GM23248 (cell line): ENCODE results near the gene ZNF638. TPM values are rescaled to one million over a fixed set of nuclear protein-coding genes. Genes with fewer than 3 reads are reported as not detected.
"Not testable (repeated sequence)": the region's sequence is repeated elsewhere in the genome, so short reads cannot be mapped to it uniquely, and the experiment has no call there.

Experiments
- DNase-seq: peaks from one replicate; pipeline ENCODE4 v3.0.0-alpha.2; 2015
- H2AFZ ChIP-seq: fragments of 200-600 bp; sonication (generic); 2 replicates; pipeline ENCODE4 v1.6.1; 2016; ENCODE audit warnings: antibody characterized with exemption
- H3F3A ChIP-seq: fragments of 200-600 bp; sonication (generic); 2 replicates; pipeline ENCODE4 v1.6.1; 2016; ENCODE audit warnings: mild to moderate bottlenecking, antibody characterized with exemption, mixed run types; ENCODE audit not compliant: insufficient read depth
- H3K27ac ChIP-seq: fragments of 200-600 bp; sonication (generic); 2 replicates; pipeline ENCODE4 v1.5.1; 2016; ENCODE audit warnings: mild to moderate bottlenecking
- H3K27me3 ChIP-seq: fragments of 200-600 bp; sonication (generic); replicated peaks from 2 replicates; pipeline ENCODE4 v1.6.1; 2016; ENCODE audit warnings: mild to moderate bottlenecking; ENCODE audit not compliant: insufficient read depth
- H3K36me3 ChIP-seq: fragments of 200-600 bp; sonication (generic); 2 replicates; pipeline ENCODE4 v1.6.1; 2016; ENCODE audit warnings: low read depth, mild to moderate bottlenecking
- H3K4me1 ChIP-seq: fragments of 200-600 bp; sonication (generic); 2 replicates; pipeline ENCODE4 v1.6.1; 2016; ENCODE audit warnings: mild to moderate bottlenecking; ENCODE audit not compliant: insufficient read depth
- H3K4me2 ChIP-seq: fragments of 200-600 bp; sonication (generic); one replicate; pipeline ENCODE4 v1.6.1; 2016; ENCODE audit warnings: mild to moderate bottlenecking; ENCODE audit not compliant: unreplicated experiment
- H3K4me3 ChIP-seq: fragments of 200-600 bp; sonication (generic); 2 replicates; pipeline ENCODE4 v1.5.1; 2016; ENCODE audit warnings: mild to moderate bottlenecking
- H3K79me2 ChIP-seq: fragments of 200-600 bp; sonication (generic); 2 replicates; pipeline ENCODE4 v1.6.1; 2016; ENCODE audit warnings: mild to moderate bottlenecking; ENCODE audit not compliant: insufficient read depth
- H3K9ac ChIP-seq: fragments of 200-600 bp; sonication (generic); 2 replicates; pipeline ENCODE4 v1.6.1; 2016; ENCODE audit warnings: mild to moderate bottlenecking
- H3K9me2 ChIP-seq: fragments of 200-600 bp; sonication (generic); 2 replicates; pipeline ENCODE4 v1.6.1; 2016; ENCODE audit warnings: mixed run types, mild to moderate bottlenecking, moderate library complexity; ENCODE audit not compliant: insufficient read depth
- H3K9me3 ChIP-seq: fragments of 200-600 bp; sonication (generic); one replicate; pipeline ENCODE4 v1.6.1; 2017; ENCODE audit warnings: low read depth
- H4K20me1 ChIP-seq: fragments of 200-600 bp; sonication (generic); 2 replicates; pipeline ENCODE4 v1.6.0; 2016; ENCODE audit not compliant: insufficient read depth
- EZH2 ChIP-seq: fragments of 200-600 bp; sonication (generic); IDR thresholded peaks from 2 replicates; pipeline ENCODE4 v1.6.1; 2018; ENCODE audit warnings: antibody characterized with exemption, mild to moderate bottlenecking; ENCODE audit not compliant: insufficient read depth, poor library complexity, severe bottlenecking
- EZH2phosphoT487 ChIP-seq: fragments of 200-600 bp; sonication (generic); IDR thresholded peaks from 2 replicates; pipeline ENCODE4 v1.6.1; 2018; ENCODE audit warnings: antibody characterized with exemption, moderate library complexity, mild to moderate bottlenecking, low read depth; ENCODE audit not compliant: insufficient read depth
- WGBS, 2 experiments: methylation state at CpG; one replicate each; pipeline ENCODE4 v1.1.6; 2015 to 2017; ENCODE audit warnings: low lambda C conversion rate in 2 of 2, low coverage in 1 of 2; ENCODE audit errors: missing lambda C conversion rate in 2 of 2; 5-methylcytosine and 5-hydroxymethylcytosine counted together
- in situ Hi-C: fragments of 300-500 bp; cut with MboI; formaldehyde crosslinking; loops from 2 replicates; pipeline ENCODE4 v1.15.0; 2020
- polyA plus RNA-seq: library from polyadenylated mRNA; unstranded; fragments of >200 nt; fragmentation: Nextera tagmentation; extraction: Ambion mirVana; gene quantifications from 2 replicates; pipeline ENCODE4 v1.2.1, GENCODE V29; 2016
- total RNA-seq: library from RNA; depleted of rRNA; stranded (reverse); fragments of >200 nt; shearing (Covaris generic); gene quantifications from 2 replicates; pipeline ENCODE4 v1.2.3, GENCODE V29; 2014

Gene ZNF638
- total and polyA plus RNA-seq, 2 experiments from 2014 or later = 44.0 to 83.0 TPM

GRCh38 chr2:71330155-71330554 is 1.4 kb upstream of the ZNF638 start:
- no peak overlapping the region for H3K9ac ChIP-seq
- H2AFZ ChIP-seq = no peak overlapping the region
- DNase-seq = no peak
- H3K9me3 ChIP-seq = no peaks in the 10 kb centered on the region
- H3K9me2 ChIP-seq = no peaks in the 10 kb centered on the region
- no peaks in the 10 kb centered on the region for H3F3A ChIP-seq
- H3K27me3 ChIP-seq = no peaks in the 10 kb centered on the region
- in situ Hi-C loops = no loop called here
- peaks cover 36% of the 10 kb centered on the region for H3K79me2 ChIP-seq
- 0 out of 2 replicates have a peak, but pooled peaks cover 8% of the 10 kb centered on the region for H4K20me1 ChIP-seq
- H3K4me2 ChIP-seq = no peak overlapping the region
- H3K4me3 ChIP-seq = no peak overlapping the region
- H3K27ac ChIP-seq = no peak overlapping the region
- H3K36me3 ChIP-seq = no peaks in the 10 kb centered on the region
- H3K4me1 ChIP-seq = peaks cover 8% of the 10 kb centered on the region; the same call in 1 of the 2 replicates
- TF ChIP-seq EZH2phosphoT487 (no peak), EZH2 (no peak)

GRCh38 chr2:71330585-71331330 is 824 bp upstream of the ZNF638 start:
- 29 to 35% methylated on average over 14 of the region's 14 CpGs for WGBS, 2 experiments
- in situ Hi-C loops = no loop called here
- H3K79me2 ChIP-seq = peaks cover 42% of the 10 kb centered on the region

GRCh38 chr2:71331331-71331580 is 326 bp upstream of the ZNF638 start:
- Histone ChIP-seq H3K4me1 (peaks cover 15% of the 10 kb centered on the region; the same call in 1 of the 2 replicates), H3K4me2 (peak overlapping the region; percentile 62), H2AFZ (peak overlapping the region; percentile 88), H3K9ac (peak overlapping the region; percentile 33; the same call in 1 of the 2 replicates), H3K79me2 (peaks cover 47% of the 10 kb centered on the region), H3K4me3 (peak overlapping the region; percentile 93)
- DNase-seq, H3K27ac ChIP-seq, H3F3A ChIP-seq, in situ Hi-C loops, H3K9me2 ChIP-seq, H3K36me3 ChIP-seq, H4K20me1 ChIP-seq, H3K9me3 ChIP-seq, H3K27me3 ChIP-seq: not testable (repeated sequence)
- WGBS, 2 experiments = 2 to 4% methylated on average over 9 of the region's 9 CpGs

More at GRCh38 chr2:71330585-71331330, 824 bp upstream of the ZNF638 start:
- no peak for DNase-seq
- H2AFZ ChIP-seq = peak overlapping the region; percentile 88
- H3K36me3 ChIP-seq = no peaks in the 10 kb centered on the region
- no peaks in the 10 kb centered on the region for H3K9me2 ChIP-seq
- H3K4me3 ChIP-seq = peak overlapping the region; percentile 93
- H3K9ac ChIP-seq = peak overlapping the region; percentile 33; the same call in 1 of the 2 replicates
- peak overlapping the region; percentile 62 for H3K4me2 ChIP-seq
- H3F3A ChIP-seq = 0 out of 2 replicates have a peak, but pooled peaks cover 5% of the 10 kb centered on the region
- peaks cover 8% of the 10 kb centered on the region; the same call in 1 of the 2 replicates for H4K20me1 ChIP-seq
- H3K9me3 ChIP-seq = no peaks in the 10 kb centered on the region
- no peak overlapping the region for H3K27ac ChIP-seq
- no peak for TF ChIP-seq EZH2phosphoT487
- no peak for TF ChIP-seq EZH2
- H3K27me3 ChIP-seq = no peaks in the 10 kb centered on the region
- peaks cover 12% of the 10 kb centered on the region; the same call in 1 of the 2 replicates for H3K4me1 ChIP-seq

GRCh38 chr2:71332435-71332796 is 834 bp downstream of the ZNF638 start:
- 0 to 2% methylated on average over 6 of the region's 6 CpGs for WGBS, 2 experiments
- Histone ChIP-seq H2AFZ (peak overlapping the region; percentile 81), H3K4me2 (peak overlapping the region; percentile 92), H4K20me1 (peaks cover 15% of the 10 kb centered on the region; the same call in 1 of the 2 replicates), H3K79me2 (peaks cover 59% of the 10 kb centered on the region), H3K9me2 (no peaks in the 10 kb centered on the region), H3K9me3 (no peaks in the 10 kb centered on the region), H3K27me3 (no peaks in the 10 kb centered on the region), H3F3A (peaks cover 20% of the 10 kb centered on the region), H3K36me3 (no peaks in the 10 kb centered on the region), H3K4me1 (peaks cover 26% of the 10 kb centered on the region), H3K27ac (peak overlapping the region; percentile 83), H3K9ac (peak overlapping the region; percentile 99), H3K4me3 (peak overlapping the region; percentile 93)
- DNase-seq = no peak
- no peak for TF ChIP-seq EZH2
- TF ChIP-seq EZH2phosphoT487 = no peak
- in situ Hi-C loops = no loop called here
